GM21367 (cell line): Measurements from ENCODE around the gene RPTOR.
"Not testable (repeated sequence)": the region's sequence is repeated elsewhere in the genome, so short reads cannot be mapped to it uniquely, and the experiment has no call there.

Experiments
- ATAC-seq: cut with Tn5 transposase; IDR thresholded peaks from one replicate; pipeline ENCODE4 v1.9.1; 2021; ENCODE audit not compliant: unreplicated experiment

RPTOR gene

GRCh38 chr17:80793421-80793820, 248.8 kb downstream of the RPTOR start:
- ATAC-seq, result no peak

GRCh38 chr17:80793851-80794267, 249.2 kb downstream of the RPTOR start:
- no peak for ATAC-seq

- ATAC-seq, result no peak
Observed at GRCh38 chr17:80794281-80795089, 249.8 kb downstream of the RPTOR start.

GRCh38 chr17:80795090-80795580, 250.5 kb downstream of the RPTOR start:
- no peak for ATAC-seq

GRCh38 chr17:80795754-80796153, 251.1 kb downstream of the RPTOR start:
- no peak for ATAC-seq

- no peak for ATAC-seq
Observed at GRCh38 chr17:80796430-80796861, 251.8 kb downstream of the RPTOR start.

GRCh38 chr17:80797222-80797621, 252.6 kb downstream of the RPTOR start:
- ATAC-seq, result not testable (repeated sequence)

GRCh38 chr17:80797741-80798594, 253.3 kb downstream of the RPTOR start:
- no peak for ATAC-seq

GRCh38 chr17:80798595-80799537, 254.2 kb downstream of the RPTOR start:
- ATAC-seq, result no peak

GRCh38 chr17:80799538-80800480, 255.2 kb downstream of the RPTOR start:
- ATAC-seq, result no peak

- no peak for ATAC-seq
Observed at GRCh38 chr17:80800481-80801391, 256.1 kb downstream of the RPTOR start.

- ATAC-seq, result no peak
Observed at GRCh38 chr17:80802626-80803450, 258.2 kb downstream of the RPTOR start.

- no peak for ATAC-seq
Observed at GRCh38 chr17:80803451-80804428, 259.1 kb downstream of the RPTOR start.

- ATAC-seq, result no peak
Observed at GRCh38 chr17:80804466-80804865, 259.8 kb downstream of the RPTOR start.

- ATAC-seq, result no peak
Observed at GRCh38 chr17:80805032-80805751, 260.6 kb downstream of the RPTOR start.

- ATAC-seq, result no peak
Observed at GRCh38 chr17:80807014-80807413, 262.4 kb downstream of the RPTOR start.
